Hepatocyte (in vitro differentiated cells): ENCODE results near the gene GNG13.

ENCODE experiments used
- CTCF ChIP-seq: fragments of 200-600 bp; sonication (generic); IDR thresholded peaks from 2 replicates; pipeline ENCODE4 v1.5.1; 2016; ENCODE audit warnings: antibody characterized with exemption, mild to moderate bottlenecking; ENCODE audit not compliant: poor library complexity
- EZH2 ChIP-seq: fragments of 200-600 bp; sonication (generic); IDR thresholded peaks from 2 replicates; pipeline ENCODE4 v1.6.1; 2016; ENCODE audit warnings: antibody characterized with exemption, mild to moderate bottlenecking, borderline replicate concordance
- EZH2phosphoT487 ChIP-seq: fragments of 200-600 bp; sonication (generic); IDR thresholded peaks from one replicate; pipeline ENCODE4 v1.6.1; 2018; ENCODE audit warnings: antibody characterized with exemption, mild to moderate bottlenecking, low read depth, moderate library complexity; ENCODE audit not compliant: unreplicated experiment, severe bottlenecking

GRCh38 chr16:848510-849253 is 48.1 kb upstream of the GNG13 start:
- TF ChIP-seq CTCF (no peak), EZH2phosphoT487 (no peak), EZH2 (no peak)
